GM21619 (cell line): ENCODE measurements around the gene TEC.
"Not testable (repeated sequence)": the region's sequence is repeated elsewhere in the genome, so short reads cannot be mapped to it uniquely, and the experiment has no call there.

ENCODE experiments used
- ATAC-seq: cut with Tn5 transposase; IDR thresholded peaks from one replicate; pipeline ENCODE4 v1.9.1; 2021; ENCODE audit not compliant: unreplicated experiment

Gene TEC

GRCh38 chr4:48268956-48269860 is at the start of gene TEC:
TSS of gene TEC (minus strand) at chr4:48269838. CDS start at chr4:48228614, 41,224 bp downstream.
- peak; percentile 17 for ATAC-seq

- peak; percentile 77 for ATAC-seq
These were observed 46.3 kb upstream of the TEC start for GRCh38 chr4:48315728-48316630.

- ATAC-seq: not testable (repeated sequence)
These were observed 45.1 kb upstream of the TEC start for GRCh38 chr4:48314746-48315145.

- no peak for ATAC-seq
These were observed 42.3 kb upstream of the TEC start for GRCh38 chr4:48311896-48312295.

- no peak for ATAC-seq
These were observed 39.3 kb upstream of the TEC start for GRCh38 chr4:48308901-48309300.

- ATAC-seq: peak; percentile 75
These were observed 37.9 kb upstream of the TEC start for GRCh38 chr4:48307528-48307927.

GRCh38 chr4:48305508-48305907 is 35.9 kb upstream of the TEC start:
- no peak for ATAC-seq

GRCh38 chr4:48300004-48300403 is 30.4 kb upstream of the TEC start:
- ATAC-seq: no peak

GRCh38 chr4:48299560-48299959 is 29.9 kb upstream of the TEC start:
- no peak for ATAC-seq

- no peak for ATAC-seq
These were observed 27.7 kb upstream of the TEC start for GRCh38 chr4:48297256-48297846.

GRCh38 chr4:48296365-48296764 is 26.7 kb upstream of the TEC start:
- peak; percentile 90 for ATAC-seq

- no peak for ATAC-seq
These were observed 25.5 kb upstream of the TEC start for GRCh38 chr4:48295116-48295515.

- ATAC-seq: not testable (repeated sequence)
These were observed 22.7 kb upstream of the TEC start for GRCh38 chr4:48292218-48292790.

- no peak for ATAC-seq
These were observed 20.6 kb upstream of the TEC start for GRCh38 chr4:48290146-48290772.

GRCh38 chr4:48286060-48286459 is 16.4 kb upstream of the TEC start:
- ATAC-seq: not testable (repeated sequence)

- not testable (repeated sequence) for ATAC-seq
These were observed 16.0 kb upstream of the TEC start for GRCh38 chr4:48285640-48286039.

- no peak for ATAC-seq
These were observed 6.0 kb upstream of the TEC start for GRCh38 chr4:48275686-48276085.

GRCh38 chr4:48275247-48275646 is 5.6 kb upstream of the TEC start:
- peak; percentile 43 for ATAC-seq

GRCh38 chr4:48271626-48272025 is 2.0 kb upstream of the TEC start:
- no peak for ATAC-seq

GRCh38 chr4:48270951-48271473 is 1.4 kb upstream of the TEC start:
- no peak for ATAC-seq
